RWPE2 (cell line): Measurements from ENCODE around the gene PROSER3.

Experiments used
- ATAC-seq: fragments of 200-7000 bp; cut with Tn5 transposase; 3 replicates; pipeline ENCODE4 v1.9.1; 2021; ENCODE audit warnings: low read depth
- DNase-seq: peaks from one replicate; pipeline ENCODE4 v3.0.0-alpha.2; 2020; ENCODE audit warnings: low spot score
- H3K27ac ChIP-seq: fragments of 450-650 bp; 2 replicates; pipeline ENCODE4 v1.5.1; 2017; ENCODE audit warnings: mild to moderate bottlenecking; ENCODE audit not compliant: poor library complexity, severe bottlenecking
- H3K27me3 ChIP-seq: fragments of 250-450 bp; sonication (Bioruptor Pico); 2 replicates; pipeline ENCODE4 v1.5.1; 2021; ENCODE audit warnings: mild to moderate bottlenecking, moderate library complexity; ENCODE audit not compliant: insufficient read depth, poor library complexity, severe bottlenecking
- H3K36me3 ChIP-seq: fragments of 250-450 bp; sonication (Bioruptor Pico); 2 replicates; pipeline ENCODE4 v1.5.1; 2020; ENCODE audit warnings: low read depth, mild to moderate bottlenecking, moderate library complexity
- H3K4me1 ChIP-seq: fragments of 250-450 bp; sonication (Bioruptor Pico); 2 replicates; pipeline ENCODE4 v1.5.1; 2021; ENCODE audit warnings: mild to moderate bottlenecking, moderate library complexity; ENCODE audit not compliant: insufficient read depth, poor library complexity, severe bottlenecking
- H3K4me3 ChIP-seq: fragments of 250-450 bp; sonication (Bioruptor Pico); 2 replicates; pipeline ENCODE4 v1.5.1; 2021; ENCODE audit warnings: mild to moderate bottlenecking, moderate library complexity; ENCODE audit not compliant: severe bottlenecking
- H3K9me3 ChIP-seq: fragments of 250-450 bp; sonication (Bioruptor Pico); 2 replicates; pipeline ENCODE4 v1.5.1; 2021; ENCODE audit warnings: mild to moderate bottlenecking, moderate library complexity; ENCODE audit not compliant: severe bottlenecking
- TF ChIP-seq, protein P1 (sequence below): fragments of 450-650 bp; IDR thresholded peaks from one replicate; pipeline ENCODE4 v1.5.1; 2017; ENCODE audit warnings: mild to moderate bottlenecking, moderate library complexity; ENCODE audit not compliant: poor library complexity, severe bottlenecking

PROSER3 gene

DNA sequence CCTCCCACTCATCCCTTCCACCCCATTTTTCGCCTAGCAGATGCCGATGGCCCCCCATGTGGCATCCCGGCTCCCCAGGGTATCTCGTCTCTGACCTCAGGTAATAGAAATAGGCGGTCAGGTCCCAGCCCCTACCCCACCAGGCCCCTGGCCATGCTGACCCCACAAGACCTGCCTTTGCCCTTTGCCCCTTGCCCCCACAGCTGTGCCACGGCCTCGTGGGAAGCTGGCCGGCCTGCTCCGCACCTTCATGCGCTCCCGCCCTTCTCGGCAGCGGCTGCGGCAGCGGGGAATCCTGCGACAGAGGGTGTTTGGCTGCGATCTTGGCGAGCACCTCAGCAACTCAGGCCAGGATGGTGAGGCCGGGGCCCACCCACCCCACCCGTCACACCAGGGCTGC lies 22.7 kb downstream of the PROSER3 start:
- H3K4me3 ChIP-seq, result no peak overlapping the region
- no peak for ATAC-seq
- no peaks in the 10 kb centered on the region for H3K9me3 ChIP-seq
- TF ChIP-seq, protein P1, sequence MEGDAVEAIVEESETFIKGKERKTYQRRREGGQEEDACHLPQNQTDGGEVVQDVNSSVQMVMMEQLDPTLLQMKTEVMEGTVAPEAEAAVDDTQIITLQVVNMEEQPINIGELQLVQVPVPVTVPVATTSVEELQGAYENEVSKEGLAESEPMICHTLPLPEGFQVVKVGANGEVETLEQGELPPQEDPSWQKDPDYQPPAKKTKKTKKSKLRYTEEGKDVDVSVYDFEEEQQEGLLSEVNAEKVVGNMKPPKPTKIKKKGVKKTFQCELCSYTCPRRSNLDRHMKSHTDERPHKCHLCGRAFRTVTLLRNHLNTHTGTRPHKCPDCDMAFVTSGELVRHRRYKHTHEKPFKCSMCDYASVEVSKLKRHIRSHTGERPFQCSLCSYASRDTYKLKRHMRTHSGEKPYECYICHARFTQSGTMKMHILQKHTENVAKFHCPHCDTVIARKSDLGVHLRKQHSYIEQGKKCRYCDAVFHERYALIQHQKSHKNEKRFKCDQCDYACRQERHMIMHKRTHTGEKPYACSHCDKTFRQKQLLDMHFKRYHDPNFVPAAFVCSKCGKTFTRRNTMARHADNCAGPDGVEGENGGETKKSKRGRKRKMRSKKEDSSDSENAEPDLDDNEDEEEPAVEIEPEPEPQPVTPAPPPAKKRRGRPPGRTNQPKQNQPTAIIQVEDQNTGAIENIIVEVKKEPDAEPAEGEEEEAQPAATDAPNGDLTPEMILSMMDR, result no peak
- DNase-seq, result no peak
- H3K36me3 ChIP-seq, result no peaks in the 10 kb centered on the region
- H3K27me3 ChIP-seq, result no peaks in the 10 kb centered on the region
- no peaks in the 10 kb centered on the region for H3K4me1 ChIP-seq
- no peak overlapping the region for H3K27ac ChIP-seq

DNA sequence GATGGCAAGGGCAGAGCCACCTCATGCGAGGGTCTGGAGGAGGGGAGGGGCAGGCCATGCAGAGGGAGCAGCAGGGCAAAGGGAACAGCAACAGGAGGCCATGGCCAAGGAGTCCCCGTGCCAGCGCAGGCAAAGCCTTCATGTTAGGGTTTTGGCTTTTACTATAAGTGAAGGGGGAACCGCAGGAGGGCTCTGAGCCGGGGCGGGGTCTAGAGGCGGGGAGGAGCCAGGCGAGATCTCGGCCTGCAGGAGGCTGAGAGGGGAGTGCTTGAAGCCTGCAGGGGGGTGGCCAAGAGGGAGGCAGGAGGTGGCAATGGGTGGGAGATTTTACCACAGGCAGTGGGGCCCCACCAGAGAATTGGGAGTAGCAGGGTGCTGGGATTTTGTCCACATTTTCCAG lies 23.7 kb downstream of the PROSER3 start:
- no peaks in the 10 kb centered on the region for H3K9me3 ChIP-seq
- TF ChIP-seq, protein P1, result no peak
- H3K4me3 ChIP-seq, result no peak overlapping the region
- ATAC-seq (no peak), DNase-seq (no peak)
- H3K27me3 ChIP-seq, result no peaks in the 10 kb centered on the region
- no peaks in the 10 kb centered on the region for H3K36me3 ChIP-seq
- H3K27ac ChIP-seq, result no peak overlapping the region
- no peaks in the 10 kb centered on the region for H3K4me1 ChIP-seq

DNA sequence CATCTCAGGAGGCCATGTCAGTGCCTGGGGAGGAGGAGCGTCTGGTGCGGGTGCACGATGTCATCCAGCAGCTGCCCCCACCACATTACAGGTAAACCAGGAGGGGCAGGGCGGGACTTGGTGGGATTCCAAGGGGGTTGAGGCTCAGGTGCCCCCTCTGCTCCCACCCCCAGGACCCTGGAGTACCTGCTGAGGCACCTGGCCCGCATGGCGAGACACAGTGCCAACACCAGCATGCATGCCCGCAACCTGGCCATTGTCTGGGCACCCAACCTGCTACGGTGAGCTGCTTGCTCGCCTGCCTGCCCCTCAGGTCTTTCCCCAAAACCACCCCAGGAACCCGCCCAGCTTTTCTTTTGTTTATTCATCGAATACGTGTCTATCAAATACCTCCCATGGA lies 24.6 kb downstream of the PROSER3 start:
- no peaks in the 10 kb centered on the region for H3K9me3 ChIP-seq
- no peaks in the 10 kb centered on the region for H3K27me3 ChIP-seq
- no peaks in the 10 kb centered on the region for H3K36me3 ChIP-seq
- no peaks in the 10 kb centered on the region for H3K4me1 ChIP-seq
- H3K27ac ChIP-seq, result no peak overlapping the region
- H3K4me3 ChIP-seq, result no peak overlapping the region
- DNase-seq (no peak), ATAC-seq (no peak)
- TF ChIP-seq, protein P1, result no peak

DNA sequence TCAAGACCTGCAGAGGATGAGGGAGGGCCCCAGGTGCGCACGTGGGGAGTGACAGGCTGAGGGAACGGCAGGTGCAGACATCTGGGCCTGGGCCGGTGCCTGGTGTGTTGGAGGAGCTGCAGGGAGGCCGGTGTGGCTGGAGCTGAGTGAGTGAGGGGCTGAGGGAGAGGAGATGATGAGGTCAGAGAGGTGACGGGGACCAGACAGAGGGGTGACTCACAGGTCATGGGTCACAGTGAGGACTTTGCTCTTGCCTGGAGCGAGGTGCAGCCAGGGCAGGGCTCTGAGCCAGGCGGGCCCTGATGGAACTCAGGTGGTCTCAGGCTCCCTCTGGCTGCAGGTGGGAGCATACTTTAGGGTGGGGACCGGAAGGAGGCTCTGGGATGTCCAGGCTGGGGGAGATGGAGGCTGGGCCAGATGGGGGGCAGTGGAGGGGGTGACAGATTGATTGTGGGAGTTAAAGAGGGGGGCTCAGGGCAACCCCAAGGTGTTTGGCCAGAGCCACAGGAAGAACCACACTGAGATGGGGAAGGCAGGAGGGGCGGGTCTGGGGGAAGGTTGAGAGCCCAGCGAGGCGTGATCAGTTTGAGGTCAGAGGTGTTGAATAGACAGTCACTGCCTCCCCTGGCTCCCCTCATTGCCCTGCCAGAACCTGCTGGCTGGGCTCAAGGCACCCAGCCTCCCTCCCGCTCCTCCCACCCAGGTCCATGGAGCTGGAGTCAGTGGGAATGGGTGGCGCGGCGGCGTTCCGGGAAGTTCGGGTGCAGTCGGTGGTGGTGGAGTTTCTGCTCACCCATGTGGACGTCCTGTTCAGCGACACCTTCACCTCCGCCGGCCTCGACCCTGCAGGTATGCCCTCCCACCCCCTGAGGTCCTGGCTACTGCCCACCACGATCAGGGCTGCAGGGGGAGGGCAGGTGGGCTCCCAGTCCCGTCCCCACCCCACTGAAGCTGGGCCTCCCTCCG lies 25.8 kb downstream of the PROSER3 start:
- Histone ChIP-seq H3K27me3 (no peaks in the 10 kb centered on the region), H3K27ac (no peak overlapping the region), H3K9me3 (no peaks in the 10 kb centered on the region), H3K36me3 (no peaks in the 10 kb centered on the region), H3K4me3 (no peak overlapping the region), H3K4me1 (no peaks in the 10 kb centered on the region)
- DNase-seq (no peak), ATAC-seq (no peak)
- TF ChIP-seq, protein P1, result no peak
